HL-60 (cell line): ENCODE results near the gene TTC28.

ENCODE experiments used
- GABPA ChIP-seq: IDR thresholded peaks from 2 replicates; pipeline ENCODE4 v1.6.1; 2012; ENCODE audit warnings: low read depth
- TF ChIP-seq, protein P1 (sequence below): IDR thresholded peaks from one replicate; pipeline ENCODE4 v1.5.1; 2011; ENCODE audit warnings: low read length, control low read depth, inconsistent platforms; ENCODE audit not compliant: insufficient read depth

GRCh38 chr22:28425211-28425610 lies 254.4 kb downstream of the TTC28 start:
- TF ChIP-seq, protein P1, sequence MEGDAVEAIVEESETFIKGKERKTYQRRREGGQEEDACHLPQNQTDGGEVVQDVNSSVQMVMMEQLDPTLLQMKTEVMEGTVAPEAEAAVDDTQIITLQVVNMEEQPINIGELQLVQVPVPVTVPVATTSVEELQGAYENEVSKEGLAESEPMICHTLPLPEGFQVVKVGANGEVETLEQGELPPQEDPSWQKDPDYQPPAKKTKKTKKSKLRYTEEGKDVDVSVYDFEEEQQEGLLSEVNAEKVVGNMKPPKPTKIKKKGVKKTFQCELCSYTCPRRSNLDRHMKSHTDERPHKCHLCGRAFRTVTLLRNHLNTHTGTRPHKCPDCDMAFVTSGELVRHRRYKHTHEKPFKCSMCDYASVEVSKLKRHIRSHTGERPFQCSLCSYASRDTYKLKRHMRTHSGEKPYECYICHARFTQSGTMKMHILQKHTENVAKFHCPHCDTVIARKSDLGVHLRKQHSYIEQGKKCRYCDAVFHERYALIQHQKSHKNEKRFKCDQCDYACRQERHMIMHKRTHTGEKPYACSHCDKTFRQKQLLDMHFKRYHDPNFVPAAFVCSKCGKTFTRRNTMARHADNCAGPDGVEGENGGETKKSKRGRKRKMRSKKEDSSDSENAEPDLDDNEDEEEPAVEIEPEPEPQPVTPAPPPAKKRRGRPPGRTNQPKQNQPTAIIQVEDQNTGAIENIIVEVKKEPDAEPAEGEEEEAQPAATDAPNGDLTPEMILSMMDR = no peak
- TF ChIP-seq GABPA = no peak
